Spleen (tissue), 7 donors: ENCODE data around the gene WNK1.

Experiments used
- CTCF ChIP-seq, 11 experiments: fragments of 200-600 bp in 7 of 11; fragments of 450-650 bp in 4 of 11; sonication (generic) in 4 of 11; IDR thresholded peaks in 8 of 11; conservative IDR thresholded peaks in 3 of 11; 1 replicate in 7 of 11; 2 replicates in 4 of 11; pipeline versions ENCODE4 v1.4.0 to v1.8.0; 2016 to 2021; ENCODE audit warnings: antibody characterized with exemption in 11 of 11, inconsistent platforms in 4 of 11, mild to moderate bottlenecking in 1 of 11
- POLR2AphosphoS5 ChIP-seq, 3 donors: sonication (generic); formaldehyde crosslinking; IDR thresholded peaks; one replicate each; pipeline ENCODE4 v1.5.1; 2017; ENCODE audit warnings: antibody characterized with exemption in 3 of 3
- donor health status: DM: no; HTN: no; CAD: no; lungs with moderate emphysema.
- donor health status: DM: no; HTN: no; CAD: no.
- donor health status: DM: no; HTN: no; CAD: no.

DNA sequence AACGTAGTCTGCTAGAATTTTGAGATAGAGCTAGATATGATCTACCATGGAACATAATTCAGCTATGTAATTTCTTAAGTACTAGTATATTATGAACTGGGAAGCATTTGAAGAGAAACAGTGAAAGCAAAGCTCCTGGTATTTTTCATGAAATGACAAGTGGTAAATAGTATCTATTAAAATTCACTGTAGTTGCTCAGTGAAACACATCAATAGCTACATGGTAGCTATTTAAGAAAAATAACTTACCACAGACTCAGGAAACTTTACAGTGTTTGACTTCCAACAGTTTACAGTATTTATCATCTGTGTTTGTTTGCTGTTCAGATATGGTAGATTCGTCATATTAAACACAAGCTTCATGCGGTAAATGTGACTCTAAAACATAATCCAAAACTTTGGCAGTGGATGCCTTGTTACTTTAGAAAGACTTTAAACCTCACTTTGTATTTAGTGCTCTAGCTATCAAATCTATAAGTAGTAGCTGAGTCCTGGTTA is 25.2 kb downstream of the WNK1 start:
- TF ChIP-seq CTCF (IDR thresholded peaks at IDR 0.05 in 8 of 11, conservative IDR thresholded peaks at IDR 0.05 in 3 of 11) (no peak), POLR2AphosphoS5 (IDR thresholded peaks at IDR 0.05) (no peak)
